ENCODE measurements around the gene CCT5.
"Not testable (repeated sequence)": the region's sequence is repeated elsewhere in the genome, so short reads cannot be mapped to it uniquely, and the experiment has no call there.

Gene CCT5

DNA sequence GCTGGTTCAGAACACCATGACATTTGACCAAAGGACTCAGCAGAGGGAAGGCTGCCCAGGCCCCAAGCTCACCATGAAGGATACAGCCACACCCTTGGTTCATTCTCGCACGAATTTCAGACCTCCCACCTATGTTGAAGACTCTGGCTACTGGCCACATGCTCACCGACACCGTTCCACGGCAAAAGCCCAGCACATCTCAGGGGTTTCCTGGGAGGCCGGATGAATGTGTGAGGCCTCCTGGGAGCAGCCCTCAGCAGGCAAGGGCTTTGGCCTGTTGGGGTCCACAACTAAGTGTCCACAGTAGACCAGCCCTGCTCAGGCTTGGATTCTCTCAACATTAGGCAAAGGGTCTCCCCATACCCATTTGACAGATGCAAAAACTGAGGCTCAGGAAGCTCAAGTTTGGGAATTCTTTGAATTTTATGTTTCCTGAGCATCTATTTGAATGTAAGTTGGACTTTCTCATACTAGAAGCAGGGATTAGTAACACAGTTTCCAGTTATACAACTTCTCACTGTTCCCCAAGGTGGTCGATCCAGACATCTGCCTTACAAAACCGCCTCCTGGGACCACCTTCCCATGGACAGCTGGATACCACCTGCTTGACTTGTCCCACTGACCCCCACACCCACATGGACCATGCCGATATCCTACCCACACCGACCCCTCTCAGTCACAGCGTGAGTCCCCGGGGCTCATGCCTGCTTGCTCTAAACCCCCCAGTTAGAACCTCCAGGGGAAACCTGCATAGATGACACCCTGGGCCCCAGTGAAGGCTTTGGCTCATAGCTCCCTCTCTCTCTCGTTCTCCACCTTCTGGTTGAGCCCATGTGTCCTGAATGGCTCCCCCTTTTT lies 27.9 kb downstream of the CCT5 start:
- DNase-seq (ENCODE audit: low spot score) = no peak

DNA sequence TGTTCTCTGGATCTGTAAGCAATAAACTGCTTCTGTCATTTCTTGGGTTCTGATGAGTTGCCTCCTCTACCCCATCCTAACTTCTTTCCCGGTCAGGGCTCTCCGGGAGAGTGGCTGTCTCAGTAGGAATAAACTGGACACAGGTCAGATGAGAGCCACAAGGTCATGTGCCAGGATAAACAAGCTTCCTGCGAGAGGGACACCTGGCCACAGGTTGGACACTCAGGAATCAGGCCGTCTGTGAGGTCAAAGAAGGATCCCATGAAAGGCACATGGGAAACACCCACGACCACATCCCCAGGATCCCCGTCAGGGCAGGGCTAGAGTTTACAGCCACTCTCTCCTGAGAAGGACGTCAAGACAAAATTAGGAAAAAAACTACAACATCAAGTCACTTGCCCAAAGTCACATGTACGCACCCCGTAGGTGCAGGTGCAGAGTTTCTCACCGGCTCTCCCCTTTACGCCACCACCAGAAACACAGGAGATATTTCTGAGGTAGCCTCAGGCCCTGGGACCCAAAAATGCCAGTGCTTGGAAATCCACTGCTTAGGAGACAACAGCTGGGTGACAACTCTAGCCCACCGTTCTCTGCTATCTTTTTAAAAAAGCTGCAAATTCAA lies 28.7 kb downstream of the CCT5 start:
- DNase-seq (ENCODE audit: low spot score) = no peak

- no peak for DNase-seq (ENCODE audit: low spot score)
Observed at GRCh38 chr5:10279328-10279727, 29.2 kb downstream of the CCT5 start.

- DNase-seq (ENCODE audit: low spot score) = no peak
Observed at GRCh38 chr5:10279925-10280720, 30.0 kb downstream of the CCT5 start.

DNA sequence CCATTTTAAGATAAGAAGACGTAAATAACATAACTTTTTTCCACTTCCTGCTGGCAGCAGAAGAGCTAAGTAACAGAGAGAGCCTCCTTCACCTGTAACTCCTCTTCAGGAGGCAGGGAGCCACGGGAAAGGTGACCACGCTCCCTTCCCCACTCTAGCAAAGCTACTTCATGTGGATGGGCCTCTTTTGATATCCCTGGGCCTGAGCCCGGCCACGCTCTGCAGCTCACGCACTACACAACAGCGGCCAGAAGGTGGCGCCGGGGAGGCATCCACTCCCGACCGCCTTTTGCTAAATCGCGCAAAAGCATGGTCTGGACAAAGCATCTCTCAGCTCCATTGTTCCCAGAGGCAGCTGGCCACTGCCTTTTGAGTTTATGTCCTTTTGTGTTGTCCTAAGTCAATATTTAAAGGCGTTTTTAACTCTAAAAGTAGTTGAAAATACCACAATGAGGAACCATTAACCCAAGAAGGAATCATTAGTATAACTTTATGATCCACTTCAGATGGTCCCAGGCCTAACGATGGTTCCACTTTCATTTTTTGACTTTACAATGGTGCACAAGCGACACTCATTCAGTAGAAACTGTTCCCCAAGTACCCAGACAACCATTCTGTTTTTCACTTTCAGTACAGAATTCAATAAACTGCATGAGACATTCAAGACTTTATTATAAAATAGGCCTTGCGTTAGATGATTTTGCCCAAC lies 34.0 kb downstream of the CCT5 start:
- peak; percentile 71 for DNase-seq (ENCODE audit: low spot score)

DNA sequence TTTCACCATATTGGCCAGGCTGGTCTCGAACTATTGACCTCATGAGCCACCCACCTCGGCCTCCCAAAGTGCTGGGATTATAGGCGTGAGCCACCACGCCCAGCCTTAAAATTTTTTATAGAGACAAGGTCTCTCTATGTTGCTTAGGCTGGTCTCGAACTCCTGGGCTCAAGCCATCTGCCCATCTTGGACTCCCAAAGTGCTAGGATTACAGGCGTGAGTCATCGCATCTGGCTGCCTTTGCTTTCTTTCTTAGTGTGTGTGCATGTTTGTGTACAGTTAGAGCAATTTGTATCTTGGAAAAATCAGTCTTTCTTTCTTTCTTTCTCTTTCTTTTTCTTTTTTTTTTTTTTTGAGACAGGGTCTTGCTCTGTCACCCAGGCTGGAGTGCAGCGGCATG lies 35.3 kb downstream of the CCT5 start:
- DNase-seq (ENCODE audit: low spot score) = not testable (repeated sequence)

DNA sequence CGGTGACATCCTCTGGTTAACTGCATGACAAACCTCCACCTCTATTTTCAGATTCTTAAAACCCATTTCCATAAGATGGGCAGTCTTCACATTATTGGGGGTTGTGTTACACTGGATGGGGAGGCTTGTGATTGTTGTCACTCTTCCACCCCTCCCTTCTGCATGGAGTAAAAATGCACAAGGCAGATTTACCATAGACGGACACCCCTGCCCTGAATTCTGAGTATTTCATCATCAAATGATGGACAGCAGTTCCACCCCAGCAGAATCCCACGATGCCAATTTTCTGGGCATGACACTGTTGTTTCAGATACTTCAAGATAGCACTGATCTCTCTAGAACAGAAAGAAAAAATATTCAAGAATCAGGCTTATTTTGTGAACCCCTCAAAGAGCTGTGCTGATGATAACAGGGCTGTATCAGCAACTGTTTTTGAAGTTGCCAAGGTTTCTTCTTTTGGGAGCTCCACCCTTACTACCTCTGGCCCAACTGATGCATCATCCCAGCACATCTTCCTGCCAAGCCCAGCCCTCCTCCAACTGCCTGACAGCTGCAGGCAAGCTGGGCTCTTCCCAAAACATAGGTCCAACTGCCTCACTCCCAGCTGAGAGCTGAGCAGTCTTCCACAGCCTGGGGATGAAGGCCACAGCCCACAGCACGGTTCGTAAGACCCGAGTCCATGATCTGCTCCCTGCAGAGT lies 36.2 kb downstream of the CCT5 start:
- no peak for DNase-seq (ENCODE audit: low spot score)

GRCh38 chr5:10286862-10287227 lies 36.8 kb downstream of the CCT5 start:
- DNase-seq (ENCODE audit: low spot score) = no peak

GRCh38 chr5:10288592-10289219 lies 38.6 kb downstream of the CCT5 start:
- DNase-seq (ENCODE audit: low spot score) = no peak

DNA sequence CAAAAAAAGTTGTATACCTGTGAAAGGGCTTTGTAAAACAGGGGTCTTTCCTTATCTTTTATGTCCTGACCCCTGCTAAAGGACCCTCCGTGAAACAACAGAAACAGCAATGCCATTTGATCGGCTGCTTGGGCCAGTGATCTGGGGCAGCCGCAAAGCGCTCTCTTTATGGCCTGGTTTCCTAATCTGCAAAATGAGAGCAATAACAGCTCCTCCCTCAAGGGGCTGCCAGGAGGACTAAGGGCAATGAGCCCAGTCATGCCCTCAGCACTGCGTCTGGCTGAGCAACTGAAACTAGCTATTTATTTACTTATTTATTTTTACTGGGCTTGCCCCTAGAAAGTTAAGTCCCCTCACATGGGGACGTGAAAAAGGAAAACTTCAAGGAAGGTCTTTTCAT lies 39.3 kb downstream of the CCT5 start:
- no peak for DNase-seq (ENCODE audit: low spot score)

- DNase-seq (ENCODE audit: low spot score) = no peak
Observed at GRCh38 chr5:10289991-10290390, 39.9 kb downstream of the CCT5 start.

- no peak for DNase-seq (ENCODE audit: low spot score)
Observed at GRCh38 chr5:10290438-10290837, 40.4 kb downstream of the CCT5 start.

- no peak for DNase-seq (ENCODE audit: low spot score)
Observed at GRCh38 chr5:10291692-10292339, 41.7 kb downstream of the CCT5 start.

GRCh38 chr5:10293907-10294662 lies 44.0 kb downstream of the CCT5 start:
- DNase-seq (ENCODE audit: low spot score) = no peak

- DNase-seq (ENCODE audit: low spot score) = no peak
Observed at GRCh38 chr5:10295619-10296326, 45.7 kb downstream of the CCT5 start.

GRCh38 chr5:10297646-10298204 lies 47.6 kb downstream of the CCT5 start:
- DNase-seq (ENCODE audit: low spot score) = no peak

- no peak for DNase-seq (ENCODE audit: low spot score)
Observed at GRCh38 chr5:10300246-10300645, 50.2 kb downstream of the CCT5 start.

- DNase-seq (ENCODE audit: low spot score) = no peak
Observed at GRCh38 chr5:10301266-10301665, 51.2 kb downstream of the CCT5 start.

Data from CD4-positive, alpha-beta T cell treated with Interleukin-15 for 4 hours (primary cell).